H9 (cell line): ENCODE data around the gene ZFYVE19. TPM values are rescaled to one million over a fixed set of nuclear protein-coding genes. Genes with fewer than 3 reads are reported as not detected.

Experiments used
- DNase-seq: peaks from one replicate; pipeline ENCODE4 v3.0.0-alpha.2; 2017
- H2AFZ ChIP-seq: one replicate; pipeline ENCODE4 v1.6.1; 2013; ENCODE audit warnings: mild to moderate bottlenecking, low read length, control low read depth, moderate library complexity
- H2AK5ac ChIP-seq: 2 replicates; pipeline ENCODE4 v1.6.1; 2013; ENCODE audit warnings: low read length, control low read depth, mixed read lengths; ENCODE audit not compliant: insufficient read length
- H2BK120ac ChIP-seq: one replicate; pipeline ENCODE4 v1.6.1; 2013; ENCODE audit warnings: low read depth, mild to moderate bottlenecking, low read length, control low read depth, inconsistent platforms; ENCODE audit not compliant: poor library complexity, severe bottlenecking
- H2BK12ac ChIP-seq: 2 replicates; pipeline ENCODE4 v1.6.1; 2013; ENCODE audit warnings: low read length, control low read depth, mixed read lengths, low read depth; ENCODE audit not compliant: insufficient read length
- H2BK15ac ChIP-seq: 2 replicates; pipeline ENCODE4 v1.6.1; 2013; ENCODE audit warnings: low read depth, low read length, control low read depth
- H2BK20ac ChIP-seq: one replicate; pipeline ENCODE4 v1.6.1; 2013; ENCODE audit warnings: low read depth, mild to moderate bottlenecking, low read length, control low read depth, inconsistent platforms; ENCODE audit not compliant: poor library complexity, severe bottlenecking
- H2BK5ac ChIP-seq: 2 replicates; pipeline ENCODE4 v1.6.1; 2013; ENCODE audit warnings: low read length, control low read depth, mixed read lengths; ENCODE audit not compliant: insufficient read length
- H3K14ac ChIP-seq: 2 replicates; pipeline ENCODE4 v1.6.1; 2013; ENCODE audit warnings: low read length, control low read depth; ENCODE audit not compliant: insufficient read depth
- H3K18ac ChIP-seq: 2 replicates; pipeline ENCODE4 v1.6.1; 2013; ENCODE audit warnings: low read depth, mild to moderate bottlenecking, mixed read lengths, low read length, control low read depth; ENCODE audit not compliant: insufficient read length
- H3K23ac ChIP-seq: 2 replicates; pipeline ENCODE4 v1.6.1; 2013; ENCODE audit warnings: low read length, control low read depth, mixed read lengths, low read depth; ENCODE audit not compliant: insufficient read length
- H3K23me2 ChIP-seq: 2 replicates; pipeline ENCODE4 v1.6.1; 2013; ENCODE audit warnings: low read depth, mild to moderate bottlenecking, mixed read lengths, low read length, control low read depth; ENCODE audit not compliant: insufficient read length, poor library complexity, severe bottlenecking
- H3K27ac ChIP-seq: 2 replicates; pipeline ENCODE4 v1.5.1; 2013; ENCODE audit warnings: low read length, control low read depth, mixed read lengths, low read depth; ENCODE audit not compliant: insufficient read length
- H3K27me3 ChIP-seq: 2 replicates; pipeline ENCODE4 v1.6.1; 2013; ENCODE audit warnings: low read length, control low read depth, inconsistent platforms; ENCODE audit not compliant: insufficient read depth
- H3K4ac ChIP-seq: 2 replicates; pipeline ENCODE4 v1.6.1; 2013; ENCODE audit warnings: low read depth, mild to moderate bottlenecking, control low read depth, inconsistent platforms, low read length, moderate library complexity
- H3K4me1 ChIP-seq: 2 replicates; pipeline ENCODE4 v1.6.1; 2013; ENCODE audit warnings: low read length, control low read depth, inconsistent platforms; ENCODE audit not compliant: insufficient read depth
- H3K4me2 ChIP-seq: 2 replicates; pipeline ENCODE4 v1.6.1; 2013; ENCODE audit warnings: low read length, control low read depth, mixed read lengths; ENCODE audit not compliant: insufficient read length, insufficient read depth
- H3K56ac ChIP-seq: 2 replicates; pipeline ENCODE4 v1.6.1; 2013; ENCODE audit warnings: low read depth, mild to moderate bottlenecking, mixed read lengths, low read length, control low read depth; ENCODE audit not compliant: insufficient read length
- H3K79me1 ChIP-seq: 2 replicates; pipeline ENCODE4 v1.6.1; 2013; ENCODE audit warnings: low read depth, mild to moderate bottlenecking, moderate library complexity, low read length, control low read depth, inconsistent platforms; ENCODE audit not compliant: insufficient read depth, poor library complexity, severe bottlenecking
- H3K79me2 ChIP-seq: 2 replicates; pipeline ENCODE4 v1.6.1; 2013; ENCODE audit warnings: low read length, control low read depth, inconsistent platforms; ENCODE audit not compliant: insufficient read depth
- H3K9ac ChIP-seq: 2 replicates; pipeline ENCODE4 v1.6.1; 2013; ENCODE audit warnings: low read length, control low read depth, mixed read lengths; ENCODE audit not compliant: insufficient read length; ENCODE audit errors: extremely low read depth
- H3K9me3 ChIP-seq: one replicate; pipeline ENCODE4 v1.6.1; 2013; ENCODE audit warnings: low read depth, low read length, inconsistent platforms; ENCODE audit not compliant: control insufficient read depth
- H3T11ph ChIP-seq: one replicate; pipeline ENCODE4 v1.6.1; 2013; ENCODE audit warnings: mild to moderate bottlenecking, low read length, control low read depth, inconsistent platforms
- H4K20me1 ChIP-seq: one replicate; pipeline ENCODE4 v1.6.1; 2013; ENCODE audit not compliant: control insufficient read depth, insufficient read length, insufficient read depth
- H4K5ac ChIP-seq: 2 replicates; pipeline ENCODE4 v1.6.1; 2013; ENCODE audit warnings: low read depth, mild to moderate bottlenecking, mixed read lengths, low read length, control low read depth; ENCODE audit not compliant: insufficient read length
- H4K8ac ChIP-seq: replicated peaks from 2 replicates; pipeline ENCODE4 v1.6.1; 2013; ENCODE audit warnings: low read length, control low read depth, mixed read lengths, low read depth; ENCODE audit not compliant: insufficient read length
- H4K91ac ChIP-seq: 2 replicates; pipeline ENCODE4 v1.6.1; 2013; ENCODE audit warnings: low read depth, mild to moderate bottlenecking, moderate library complexity, mixed read lengths, low read length, control low read depth; ENCODE audit not compliant: insufficient read length
- H3K27ac Mint-ChIP-seq, 3 experiments: 2 replicates in 2 of 3; 3 replicates in 1 of 3; pipeline ENCODE4 v1.8.0; 2020 to 2021; ENCODE audit warnings: mixed read lengths in 3 of 3, mild to moderate bottlenecking in 1 of 3, moderate library complexity in 1 of 3
- H3K27me3 Mint-ChIP-seq: 2 replicates; pipeline ENCODE4 v1.8.0; 2021; ENCODE audit warnings: low read depth, mild to moderate bottlenecking, moderate library complexity, mixed read lengths
- H3K36me3 Mint-ChIP-seq, 3 experiments: 2 replicates in 2 of 3; 3 replicates in 1 of 3; pipeline ENCODE4 v1.8.0; 2020 to 2021; ENCODE audit warnings: low read depth in 3 of 3, mixed read lengths in 3 of 3; ENCODE audit not compliant: insufficient read depth in 1 of 3
- H3K4me1 Mint-ChIP-seq, 2 experiments: 2 replicates each; pipeline ENCODE4 v1.8.0; 2020; ENCODE audit warnings: mixed read lengths in 2 of 2
- H3K4me3 Mint-ChIP-seq, 2 experiments: 2 replicates in 1 of 2; 3 replicates in 1 of 2; pipeline ENCODE4 v1.8.0; 2020 to 2021; ENCODE audit warnings: mild to moderate bottlenecking in 2 of 2, mixed read lengths in 2 of 2, moderate library complexity in 1 of 2
- H3K9me3 Mint-ChIP-seq, 2 experiments: 2 replicates in 1 of 2; 3 replicates in 1 of 2; pipeline ENCODE4 v1.8.0; 2020; ENCODE audit warnings: mild to moderate bottlenecking in 2 of 2, mixed read lengths in 2 of 2, moderate library complexity in 1 of 2
- WGBS: extraction: QIAGEN DNeasy Blood & Tissue Kit; methylation state at CpG from one replicate; pipeline ENCODE4 v1.1.7; 2013; ENCODE audit warnings: missing lambda C conversion rate, low lambda C conversion rate, mixed read lengths; ENCODE audit not compliant: insufficient read length; ENCODE audit errors: extremely low coverage; 5-methylcytosine and 5-hydroxymethylcytosine counted together
- total RNA-seq: library from RNA; stranded (reverse); gene quantifications from 2 replicates; pipeline ENCODE4 v1.2.1, GENCODE V29; 2021
- TF ChIP-seq, protein P1 (sequence below): fragments of 200-600 bp; sonication (generic); conservative IDR thresholded peaks from 3 replicates; pipeline ENCODE4 v1.8.0; 2021; ENCODE audit warnings: antibody characterized with exemption, mild to moderate bottlenecking

Gene ZFYVE19
- total RNA-seq, 1 experiment from 2014 or later: 11.3 TPM

DNA sequence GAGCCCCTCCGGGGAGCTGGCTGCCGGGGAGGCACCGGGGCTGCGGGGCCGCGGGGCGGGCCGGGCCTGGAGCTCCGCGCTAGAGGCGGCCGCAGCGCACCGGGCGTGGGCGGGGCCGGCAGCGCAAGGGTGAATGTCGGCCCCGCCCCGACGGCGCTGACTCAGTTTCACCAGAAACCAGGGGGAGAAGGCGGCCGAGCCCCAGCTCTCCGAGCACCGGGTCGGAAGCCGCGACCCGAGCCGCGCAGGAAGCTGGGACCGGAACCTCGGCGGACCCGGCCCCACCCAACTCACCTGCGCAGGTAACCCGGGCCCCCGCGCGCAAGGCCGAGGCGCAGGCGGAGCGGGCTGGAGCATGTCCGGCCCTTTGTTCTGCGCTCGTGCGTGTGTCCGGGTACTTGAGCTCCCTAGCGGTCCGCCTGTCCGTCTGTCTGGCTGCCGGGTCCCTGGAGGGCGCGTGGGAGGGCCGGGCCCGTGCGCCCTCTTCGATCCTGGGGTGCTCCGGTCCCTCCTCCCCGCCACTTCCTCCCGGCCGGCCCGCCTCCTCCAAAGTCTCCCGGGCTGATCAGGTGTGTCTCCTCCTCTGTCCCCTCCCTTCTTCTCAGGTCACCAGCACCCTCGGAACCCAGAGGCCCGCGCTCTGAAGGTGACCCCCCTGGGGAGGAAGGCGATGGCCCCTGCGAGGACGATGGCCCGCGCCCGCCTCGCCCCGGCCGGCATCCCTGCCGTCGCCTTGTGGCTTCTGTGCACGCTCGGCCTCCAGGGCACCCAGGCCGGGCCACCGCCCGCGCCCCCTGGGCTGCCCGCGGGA is 37.2 kb downstream of the ZFYVE19 start, which contains the start of gene SPINT1:
Gene SPINT1 (plus strand): TSS at position 164 of the 811 bp plus-strand sequence. CDS start 507 bp downstream, at position 671.
- H4K91ac ChIP-seq: no peak within 1 kb of the TSS
- H2AK5ac ChIP-seq: no peak within 1 kb of the TSS
- Mint-ChIP-seq H3K4me1 (peaks cover 41% of the 10 kb centered on the region in 2 experiments), H3K27me3 (peaks cover 4% of the 10 kb centered on the region), H3K9me3 (no peaks in the 10 kb centered on the region), H3K36me3 (peaks cover 16 to 32% (median 24%) of the 10 kb centered on the region in 3 experiments), H3K4me3 (peak within 1 kb of the TSS; percentile 94), H3K27ac (peak within 1 kb of the TSS; percentile 40 to 95 (median 87); a peak in 6 of 7 replicates)
- peaks cover 5% of the 10 kb centered on the region for H3K79me1 ChIP-seq
- H4K5ac ChIP-seq: no peak within 1 kb of the TSS
- TF ChIP-seq, protein P1, sequence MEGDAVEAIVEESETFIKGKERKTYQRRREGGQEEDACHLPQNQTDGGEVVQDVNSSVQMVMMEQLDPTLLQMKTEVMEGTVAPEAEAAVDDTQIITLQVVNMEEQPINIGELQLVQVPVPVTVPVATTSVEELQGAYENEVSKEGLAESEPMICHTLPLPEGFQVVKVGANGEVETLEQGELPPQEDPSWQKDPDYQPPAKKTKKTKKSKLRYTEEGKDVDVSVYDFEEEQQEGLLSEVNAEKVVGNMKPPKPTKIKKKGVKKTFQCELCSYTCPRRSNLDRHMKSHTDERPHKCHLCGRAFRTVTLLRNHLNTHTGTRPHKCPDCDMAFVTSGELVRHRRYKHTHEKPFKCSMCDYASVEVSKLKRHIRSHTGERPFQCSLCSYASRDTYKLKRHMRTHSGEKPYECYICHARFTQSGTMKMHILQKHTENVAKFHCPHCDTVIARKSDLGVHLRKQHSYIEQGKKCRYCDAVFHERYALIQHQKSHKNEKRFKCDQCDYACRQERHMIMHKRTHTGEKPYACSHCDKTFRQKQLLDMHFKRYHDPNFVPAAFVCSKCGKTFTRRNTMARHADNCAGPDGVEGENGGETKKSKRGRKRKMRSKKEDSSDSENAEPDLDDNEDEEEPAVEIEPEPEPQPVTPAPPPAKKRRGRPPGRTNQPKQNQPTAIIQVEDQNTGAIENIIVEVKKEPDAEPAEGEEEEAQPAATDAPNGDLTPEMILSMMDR: no peak; the same call in 2 of the 3 replicates
- peak within 1 kb of the TSS; percentile 56 for H3K9ac ChIP-seq
- H3K56ac ChIP-seq: no peak within 1 kb of the TSS
- H2BK5ac ChIP-seq: no peak within 1 kb of the TSS
- no peak within 1 kb of the TSS for H2BK20ac ChIP-seq
- H3K23ac ChIP-seq: no peak within 1 kb of the TSS
- H3K9me3 ChIP-seq: no peaks in the 10 kb centered on the region
- peaks cover 11% of the 10 kb centered on the region for H3K23me2 ChIP-seq
- H4K8ac ChIP-seq: no peak within 1 kb of the TSS
- WGBS: no CpG with 5 or more reads among the region's 89 CpGs
- H3K27ac ChIP-seq: no peak within 1 kb of the TSS
- no peak within 1 kb of the TSS for H2BK12ac ChIP-seq
- peaks cover 17% of the 10 kb centered on the region for H3K4me1 ChIP-seq
- no peak within 1 kb of the TSS for H2AFZ ChIP-seq
- peak within 1 kb of the TSS; percentile 76 for H3K14ac ChIP-seq
- H3K18ac ChIP-seq: peak within 1 kb of the TSS; percentile 52
- no peaks in the 10 kb centered on the region for H3K27me3 ChIP-seq
- H3K4me2 ChIP-seq: peak within 1 kb of the TSS; percentile 95
- peak; percentile 63 for DNase-seq
- H3K4ac ChIP-seq: no peak within 1 kb of the TSS
- H4K20me1 ChIP-seq: no peaks in the 10 kb centered on the region
- H3K79me2 ChIP-seq: peaks cover 8% of the 10 kb centered on the region; the same call in 1 of the 2 replicates
- H3T11ph ChIP-seq: no peak within 1 kb of the TSS
- H2BK120ac ChIP-seq: no peak within 1 kb of the TSS
- H2BK15ac ChIP-seq: no peak within 1 kb of the TSS
